ENCODE results near the gene GRSF1.
"Not testable (repeated sequence)": the region's sequence is repeated elsewhere in the genome, so short reads cannot be mapped to it uniquely, and the experiment has no call there.

Gene GRSF1

GRCh38 chr4:70833675-70834074, 6.0 kb downstream of the GRSF1 start:
- no peak for DNase-seq

GRCh38 chr4:70831293-70831692, 8.4 kb downstream of the GRSF1 start:
- no peak for DNase-seq

- DNase-seq, result no peak
These were observed 9.6 kb downstream of the GRSF1 start for GRCh38 chr4:70830054-70830453.

- no peak for DNase-seq
These were observed 10.2 kb downstream of the GRSF1 start for GRCh38 chr4:70829492-70829891.

- DNase-seq, result no peak
These were observed 10.7 kb downstream of the GRSF1 start for GRCh38 chr4:70829015-70829414.

- DNase-seq, result no peak
These were observed 20.8 kb downstream of the GRSF1 start for GRCh38 chr4:70818921-70819320.

- DNase-seq, result no peak
These were observed 21.4 kb downstream of the GRSF1 start for GRCh38 chr4:70818173-70818855.

- no peak for DNase-seq
These were observed 22.8 kb downstream of the GRSF1 start for GRCh38 chr4:70816894-70817293.

GRCh38 chr4:70815370-70815769, 24.3 kb downstream of the GRSF1 start:
- no peak for DNase-seq

- no peak for DNase-seq
These were observed 31.5 kb downstream of the GRSF1 start for GRCh38 chr4:70808151-70808550.

- DNase-seq, result no peak
These were observed 36.6 kb downstream of the GRSF1 start for GRCh38 chr4:70802928-70803580.

- DNase-seq, result no peak
These were observed 38.4 kb downstream of the GRSF1 start for GRCh38 chr4:70801265-70801809.

- no peak for DNase-seq
These were observed 46.1 kb downstream of the GRSF1 start for GRCh38 chr4:70793626-70794025.

- DNase-seq, result no peak
These were observed 51.0 kb downstream of the GRSF1 start for GRCh38 chr4:70788733-70789132.

GRCh38 chr4:70787496-70787895, 52.2 kb downstream of the GRSF1 start:
- no peak for DNase-seq

- no peak for DNase-seq
These were observed 56.6 kb downstream of the GRSF1 start for GRCh38 chr4:70783096-70783495.

- no peak for DNase-seq
These were observed 60.7 kb downstream of the GRSF1 start for GRCh38 chr4:70778888-70779422.

- no peak for DNase-seq
These were observed 66.6 kb downstream of the GRSF1 start for GRCh38 chr4:70772929-70773555.

GRCh38 chr4:70769396-70769795, 70.3 kb downstream of the GRSF1 start:
- not testable (repeated sequence) for DNase-seq

- no peak for DNase-seq
These were observed 71.3 kb downstream of the GRSF1 start for GRCh38 chr4:70768301-70768948.
